HepG2 (cell line): ENCODE results near the gene TMEM87B. TPM values are rescaled to one million over a fixed set of nuclear protein-coding genes. Genes with fewer than 3 reads are reported as not detected.

ENCODE experiments used
- CREM ChIP-seq, 2 experiments: sonication (generic) in 1 of 2; formaldehyde crosslinking in 1 of 2; IDR thresholded peaks; 2 replicates each; pipeline versions ENCODE4 v1.4.0 to v1.6.1; 2016 to 2020; ENCODE audit warnings: antibody characterized with exemption in 1 of 2, mild to moderate bottlenecking in 1 of 2, missing genetic modification reagents in 1 of 2
- FOXK2 ChIP-seq: fragments of 450-650 bp; IDR thresholded peaks from 2 replicates; pipeline ENCODE4 v1.6.1; 2016
- HNF4G ChIP-seq, 2 experiments: sonication (generic) in 1 of 2; formaldehyde crosslinking in 1 of 2; IDR thresholded peaks; 2 replicates each; pipeline versions ENCODE4 v1.4.0 to v1.6.1; 2011 to 2020; ENCODE audit warnings: borderline replicate concordance in 2 of 2, low read depth in 2 of 2, mild to moderate bottlenecking in 2 of 2, low read length in 1 of 2, missing genetic modification reagents in 1 of 2, moderate library complexity in 1 of 2
- MAFF ChIP-seq: IDR thresholded peaks from 2 replicates; pipeline ENCODE4 v1.6.1; 2011; ENCODE audit warnings: low read depth, low read length, improper control_type of control experiment
- MEF2D ChIP-seq: sonication (generic); formaldehyde crosslinking; IDR thresholded peaks from 2 replicates; pipeline ENCODE4 v1.5.1; 2020; ENCODE audit warnings: mild to moderate bottlenecking, missing genetic modification reagents
- RAD21 ChIP-seq: fragments of 450-650 bp; formaldehyde crosslinking; IDR thresholded peaks from 2 replicates; pipeline ENCODE4 v1.5.0; 2020; ENCODE audit warnings: mild to moderate bottlenecking
- RFX3 ChIP-seq: IDR thresholded peaks from 2 replicates; pipeline ENCODE4 v1.6.1; 2016; ENCODE audit warnings: missing biosample characterization, missing genetic modification reagents
- SRY ChIP-seq: sonication (generic); formaldehyde crosslinking; IDR thresholded peaks from 2 replicates; pipeline ENCODE4 v1.8.0; 2022; ENCODE audit warnings: mild to moderate bottlenecking, missing genetic modification reagents
- U2AF2 ChIP-seq: fragments of 200-400 bp; formaldehyde crosslinking; IDR thresholded peaks from 2 replicates; pipeline ENCODE4 v1.6.1; 2017; ENCODE audit warnings: low read depth, mild to moderate bottlenecking, low read length
- ZFAT ChIP-seq: sonication (generic); formaldehyde crosslinking; conservative IDR thresholded peaks from 2 replicates; pipeline ENCODE4 v1.8.1; 2023; ENCODE audit warnings: missing genetic modification reagents, inconsistent platforms
- ZNF530 ChIP-seq: sonication (generic); formaldehyde crosslinking; IDR thresholded peaks from 2 replicates; pipeline ENCODE4 v1.5.0; 2020; ENCODE audit warnings: low read depth, mild to moderate bottlenecking, missing genetic modification reagents
- ZNF549 ChIP-seq: sonication (generic); formaldehyde crosslinking; IDR thresholded peaks from 2 replicates; pipeline ENCODE4 v1.5.0; 2020; ENCODE audit warnings: missing genetic modification reagents
- ZNF564 ChIP-seq: sonication (generic); formaldehyde crosslinking; IDR thresholded peaks from 2 replicates; pipeline ENCODE4 v1.8.1; 2023; ENCODE audit warnings: mild to moderate bottlenecking, missing genetic modification reagents
- ZNF674 ChIP-seq: sonication (generic); formaldehyde crosslinking; IDR thresholded peaks from 2 replicates; pipeline ENCODE4 v1.5.0; 2020; ENCODE audit warnings: low read depth, mild to moderate bottlenecking, missing genetic modification reagents
- ZNF703 ChIP-seq: sonication (generic); formaldehyde crosslinking; IDR thresholded peaks from 2 replicates; pipeline ENCODE4 v1.5.1; 2020; ENCODE audit warnings: missing genetic modification reagents, mild to moderate bottlenecking, moderate library complexity, borderline replicate concordance
- polyA plus RNA-seq, 8 experiments: library from polyadenylated mRNA; depleted of rRNA in 3 of 8; stranded (reverse) in 7 of 8; unstranded in 1 of 8; fragments of >200 nt; fragmentation: Illumina TruSeq in 4 of 8; extraction: Trizol in 4 of 8; gene quantifications; 2 replicates each; pipeline versions ENCODE4 v1.2.1 to v1.2.3, GENCODE V29; 2011 to 2016; ENCODE audit warnings: low read depth in 4 of 8, missing spikeins in 1 of 8, mixed read lengths in 1 of 8; ENCODE audit not compliant: insufficient read depth in 1 of 8
- total RNA-seq, 5 experiments: library from RNA; depleted of rRNA; stranded (reverse); fragments of >200 nt; fragmentation: Illumina TruSeq; extraction: Trizol; gene quantifications; 2 replicates each; pipeline ENCODE4 v1.2.3, GENCODE V29; 2016; ENCODE audit warnings: low read depth in 1 of 5
- TF ChIP-seq, protein P1 (sequence below): sonication (generic); formaldehyde crosslinking; IDR thresholded peaks from one replicate; pipeline ENCODE4 v1.5.1; 2020; ENCODE audit warnings: mild to moderate bottlenecking, missing genetic modification reagents; ENCODE audit errors: not compliant biosample characterization
- TF ChIP-seq, protein P2 (sequence below): sonication (generic); formaldehyde crosslinking; IDR thresholded peaks from 2 replicates; pipeline ENCODE4 v1.4.0; 2020; ENCODE audit warnings: mild to moderate bottlenecking, missing genetic modification reagents

The TMEM87B gene
- total and polyA plus RNA-seq, 2 of the 13 experiments (the other 11 are each of a cell fraction or from before 2014, with no cell fraction given) = 15.1 to 16.2 TPM

- TF ChIP-seq ZNF549 (CRISPR knock-in tag) (peak; percentile 60; the same call in 1 of the 2 replicates), SRY (peak; percentile 97; the same call in 1 of the 2 replicates), ZFAT (CRISPR knock-in tag) (0 out of 2 replicates have a peak, but pooled peaks have one; percentile 31), MEF2D (CRISPR knock-in tag) (peak; percentile 80), MAFF (no peak), FOXK2 (no peak), RAD21 (CRISPR knock-in tag) (peak; percentile 60; the same call in 1 of the 2 replicates), HNF4G (IDR thresholded peaks at IDR 0.05; ENCODE audit: borderline replicate concordance, low read depth, low read length) (no peak), HNF4G (CRISPR knock-in tag; IDR thresholded peaks at IDR 0.05; ENCODE audit: borderline replicate concordance, low read depth) (peak; percentile 52; the same call in 1 of the 2 replicates), ZNF674 (CRISPR knock-in tag) (peak; percentile 56; the same call in 1 of the 2 replicates), CREM (IDR thresholded peaks at IDR 0.05) (no peak), CREM (CRISPR knock-in tag; IDR thresholded peaks at IDR 0.05) (no peak), ZNF703 (peak; percentile 96; the same call in 1 of the 2 replicates), ZNF564 (CRISPR knock-in tag) (peak; percentile 81), U2AF2 (no peak), ZNF530 (CRISPR knock-in tag) (peak; percentile 48; the same call in 1 of the 2 replicates), RFX3 (CRISPR knock-in tag) (no peak)
- TF ChIP-seq, protein P1, sequence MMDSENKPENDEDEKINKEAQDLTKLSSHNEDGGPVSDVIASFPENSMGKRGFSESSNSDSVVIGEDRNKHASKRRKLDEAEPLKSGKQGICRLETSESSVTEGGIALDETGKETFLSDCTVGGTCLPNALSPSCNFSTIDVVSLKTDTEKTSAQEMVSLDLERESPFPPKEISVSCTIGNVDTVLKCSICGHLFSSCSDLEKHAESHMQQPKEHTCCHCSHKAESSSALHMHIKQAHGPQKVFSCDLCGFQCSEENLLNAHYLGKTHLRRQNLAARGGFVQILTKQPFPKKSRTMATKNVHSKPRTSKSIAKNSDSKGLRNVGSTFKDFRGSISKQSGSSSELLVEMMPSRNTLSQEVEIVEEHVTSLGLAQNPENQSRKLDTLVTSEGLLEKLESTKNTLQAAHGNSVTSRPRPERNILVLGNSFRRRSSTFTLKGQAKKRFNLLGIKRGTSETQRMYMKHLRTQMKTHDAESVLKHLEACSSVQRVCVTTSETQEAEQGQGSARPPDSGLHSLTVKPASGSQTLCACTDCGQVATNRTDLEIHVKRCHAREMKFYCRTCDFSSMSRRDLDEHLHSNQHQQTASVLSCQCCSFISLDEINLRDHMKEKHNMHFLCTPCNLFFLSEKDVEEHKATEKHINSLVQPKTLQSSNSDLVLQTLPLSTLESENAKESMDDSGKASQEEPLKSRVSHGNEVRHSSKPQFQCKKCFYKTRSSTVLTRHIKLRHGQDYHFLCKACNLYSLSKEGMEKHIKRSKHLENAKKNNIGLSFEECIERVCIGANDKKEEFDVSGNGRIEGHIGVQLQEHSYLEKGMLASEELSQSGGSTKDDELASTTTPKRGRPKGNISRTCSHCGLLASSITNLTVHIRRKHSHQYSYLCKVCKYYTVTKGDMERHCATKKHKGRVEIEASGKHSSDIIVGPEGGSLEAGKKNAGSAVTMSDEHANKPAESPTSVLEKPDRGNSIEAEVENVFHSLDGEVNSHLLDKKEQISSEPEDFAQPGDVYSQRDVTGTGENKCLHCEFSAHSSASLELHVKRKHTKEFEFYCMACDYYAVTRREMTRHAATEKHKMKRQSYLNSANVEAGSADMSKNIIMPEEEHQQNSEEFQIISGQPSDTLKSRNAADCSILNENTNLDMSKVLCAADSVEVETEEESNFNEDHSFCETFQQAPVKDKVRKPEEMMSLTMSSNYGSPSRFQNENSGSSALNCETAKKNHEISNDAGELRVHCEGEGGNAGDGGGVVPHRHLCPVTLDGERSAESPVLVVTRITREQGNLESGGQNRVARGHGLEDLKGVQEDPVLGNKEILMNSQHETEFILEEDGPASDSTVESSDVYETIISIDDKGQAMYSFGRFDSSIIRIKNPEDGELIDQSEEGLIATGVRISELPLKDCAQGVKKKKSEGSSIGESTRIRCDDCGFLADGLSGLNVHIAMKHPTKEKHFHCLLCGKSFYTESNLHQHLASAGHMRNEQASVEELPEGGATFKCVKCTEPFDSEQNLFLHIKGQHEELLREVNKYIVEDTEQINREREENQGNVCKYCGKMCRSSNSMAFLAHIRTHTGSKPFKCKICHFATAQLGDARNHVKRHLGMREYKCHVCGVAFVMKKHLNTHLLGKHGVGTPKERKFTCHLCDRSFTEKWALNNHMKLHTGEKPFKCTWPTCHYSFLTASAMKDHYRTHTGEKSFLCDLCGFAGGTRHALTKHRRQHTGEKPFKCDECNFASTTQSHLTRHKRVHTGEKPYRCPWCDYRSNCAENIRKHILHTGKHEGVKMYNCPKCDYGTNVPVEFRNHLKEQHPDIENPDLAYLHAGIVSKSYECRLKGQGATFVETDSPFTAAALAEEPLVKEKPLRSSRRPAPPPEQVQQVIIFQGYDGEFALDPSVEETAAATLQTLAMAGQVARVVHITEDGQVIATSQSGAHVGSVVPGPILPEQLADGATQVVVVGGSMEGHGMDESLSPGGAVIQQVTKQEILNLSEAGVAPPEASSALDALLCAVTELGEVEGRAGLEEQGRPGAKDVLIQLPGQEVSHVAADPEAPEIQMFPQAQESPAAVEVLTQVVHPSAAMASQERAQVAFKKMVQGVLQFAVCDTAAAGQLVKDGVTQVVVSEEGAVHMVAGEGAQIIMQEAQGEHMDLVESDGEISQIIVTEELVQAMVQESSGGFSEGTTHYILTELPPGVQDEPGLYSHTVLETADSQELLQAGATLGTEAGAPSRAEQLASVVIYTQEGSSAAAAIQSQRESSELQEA (CRISPR knock-in tag) = peak; percentile 99
- TF ChIP-seq, protein P2, sequence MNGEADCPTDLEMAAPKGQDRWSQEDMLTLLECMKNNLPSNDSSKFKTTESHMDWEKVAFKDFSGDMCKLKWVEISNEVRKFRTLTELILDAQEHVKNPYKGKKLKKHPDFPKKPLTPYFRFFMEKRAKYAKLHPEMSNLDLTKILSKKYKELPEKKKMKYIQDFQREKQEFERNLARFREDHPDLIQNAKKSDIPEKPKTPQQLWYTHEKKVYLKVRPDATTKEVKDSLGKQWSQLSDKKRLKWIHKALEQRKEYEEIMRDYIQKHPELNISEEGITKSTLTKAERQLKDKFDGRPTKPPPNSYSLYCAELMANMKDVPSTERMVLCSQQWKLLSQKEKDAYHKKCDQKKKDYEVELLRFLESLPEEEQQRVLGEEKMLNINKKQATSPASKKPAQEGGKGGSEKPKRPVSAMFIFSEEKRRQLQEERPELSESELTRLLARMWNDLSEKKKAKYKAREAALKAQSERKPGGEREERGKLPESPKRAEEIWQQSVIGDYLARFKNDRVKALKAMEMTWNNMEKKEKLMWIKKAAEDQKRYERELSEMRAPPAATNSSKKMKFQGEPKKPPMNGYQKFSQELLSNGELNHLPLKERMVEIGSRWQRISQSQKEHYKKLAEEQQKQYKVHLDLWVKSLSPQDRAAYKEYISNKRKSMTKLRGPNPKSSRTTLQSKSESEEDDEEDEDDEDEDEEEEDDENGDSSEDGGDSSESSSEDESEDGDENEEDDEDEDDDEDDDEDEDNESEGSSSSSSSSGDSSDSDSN = peak; percentile 96
Observed at GRCh38 chr2:112054847-112055729, at the start of gene TMEM87B (continued).
